Measurements from ENCODE around the gene AP5M1.
"Not testable (repeated sequence)": the region's sequence is repeated elsewhere in the genome, so short reads cannot be mapped to it uniquely, and the experiment has no call there.

The AP5M1 gene

GRCh38 chr14:57268161-57269069 is at the start of gene AP5M1, which contains the start of gene EXOC5:
TSS of gene AP5M1 (plus strand) at chr14:57268971. CDS start at chr14:57269315, 344 bp downstream.
TSS of gene EXOC5 (minus strand) at chr14:57268905. CDS start at chr14:57268648, 257 bp downstream.
- Histone ChIP-seq H3K27ac (ENCODE audit: low read depth, low read length) (peak within 1 kb of the TSS; percentile 99), H3K4me1 (ENCODE audit: control insufficient read depth, insufficient read depth, low read length) (peaks cover 24% of the 10 kb centered on the region), H3K9ac (ENCODE audit: low read depth, low read length) (peak within 1 kb of the TSS; percentile 91), H3K36me3 (ENCODE audit: control insufficient read depth, insufficient read depth, low read length) (peaks cover 9% of the 10 kb centered on the region), H3K27me3 (ENCODE audit: control insufficient read depth, insufficient read depth, low read length) (no peaks in the 10 kb centered on the region), H3K4me3 (ENCODE audit: low read depth, low read length) (peak within 1 kb of the TSS; percentile 93), H3K9me3 (ENCODE audit: control insufficient read depth, insufficient read depth, low read length) (no peaks in the 10 kb centered on the region)

- Histone ChIP-seq H3K4me3 (ENCODE audit: low read depth, low read length) (no peak overlapping the region), H3K27ac (ENCODE audit: low read depth, low read length) (no peak overlapping the region), H3K36me3 (ENCODE audit: control insufficient read depth, insufficient read depth, low read length) (peaks cover 38% of the 10 kb centered on the region), H3K4me1 (ENCODE audit: control insufficient read depth, insufficient read depth, low read length) (peaks cover 34% of the 10 kb centered on the region), H3K9me3 (ENCODE audit: control insufficient read depth, insufficient read depth, low read length) (no peaks in the 10 kb centered on the region), H3K27me3 (ENCODE audit: control insufficient read depth, insufficient read depth, low read length) (no peaks in the 10 kb centered on the region), H3K9ac (ENCODE audit: low read depth, low read length) (no peak overlapping the region)
Measured at GRCh38 chr14:57221931-57222330, 46.8 kb upstream of the AP5M1 start.

- H3K27me3 ChIP-seq (ENCODE audit: control insufficient read depth, insufficient read depth, low read length) = no peaks in the 10 kb centered on the region
- H3K4me3 ChIP-seq (ENCODE audit: low read depth, low read length) = no peak overlapping the region
- H3K9ac ChIP-seq (ENCODE audit: low read depth, low read length) = no peak overlapping the region
- H3K27ac ChIP-seq (ENCODE audit: low read depth, low read length) = no peak overlapping the region
- no peaks in the 10 kb centered on the region for H3K9me3 ChIP-seq (ENCODE audit: control insufficient read depth, insufficient read depth, low read length)
- peaks cover 40% of the 10 kb centered on the region for H3K36me3 ChIP-seq (ENCODE audit: control insufficient read depth, insufficient read depth, low read length)
- H3K4me1 ChIP-seq (ENCODE audit: control insufficient read depth, insufficient read depth, low read length) = peaks cover 25% of the 10 kb centered on the region
Measured at GRCh38 chr14:57227083-57227482, 41.7 kb upstream of the AP5M1 start.

GRCh38 chr14:57228320-57228719 is 40.5 kb upstream of the AP5M1 start:
- not testable (repeated sequence) for H3K9ac ChIP-seq (ENCODE audit: low read depth, low read length); H3K4me3 ChIP-seq (ENCODE audit: low read depth, low read length); H3K9me3 ChIP-seq (ENCODE audit: control insufficient read depth, insufficient read depth, low read length); H3K27ac ChIP-seq (ENCODE audit: low read depth, low read length); H3K27me3 ChIP-seq (ENCODE audit: control insufficient read depth, insufficient read depth, low read length)
- peaks cover 52% of the 10 kb centered on the region for H3K36me3 ChIP-seq (ENCODE audit: control insufficient read depth, insufficient read depth, low read length)
- H3K4me1 ChIP-seq (ENCODE audit: control insufficient read depth, insufficient read depth, low read length) = peaks cover 24% of the 10 kb centered on the region

- Histone ChIP-seq H3K9me3 (ENCODE audit: control insufficient read depth, insufficient read depth, low read length) (no peaks in the 10 kb centered on the region), H3K4me1 (ENCODE audit: control insufficient read depth, insufficient read depth, low read length) (no peaks in the 10 kb centered on the region), H3K4me3 (ENCODE audit: low read depth, low read length) (no peak overlapping the region), H3K27ac (ENCODE audit: low read depth, low read length) (no peak overlapping the region), H3K36me3 (ENCODE audit: control insufficient read depth, insufficient read depth, low read length) (peaks cover 85% of the 10 kb centered on the region), H3K9ac (ENCODE audit: low read depth, low read length) (no peak overlapping the region), H3K27me3 (ENCODE audit: control insufficient read depth, insufficient read depth, low read length) (no peaks in the 10 kb centered on the region)
Measured at GRCh38 chr14:57232006-57232405, 36.8 kb upstream of the AP5M1 start.

GRCh38 chr14:57240115-57240514 is 28.7 kb upstream of the AP5M1 start:
- H3K9me3 ChIP-seq (ENCODE audit: control insufficient read depth, insufficient read depth, low read length); H3K9ac ChIP-seq (ENCODE audit: low read depth, low read length); H3K4me1 ChIP-seq (ENCODE audit: control insufficient read depth, insufficient read depth, low read length); H3K27me3 ChIP-seq (ENCODE audit: control insufficient read depth, insufficient read depth, low read length); H3K4me3 ChIP-seq (ENCODE audit: low read depth, low read length); H3K27ac ChIP-seq (ENCODE audit: low read depth, low read length): not testable (repeated sequence)
- peaks cover 67% of the 10 kb centered on the region for H3K36me3 ChIP-seq (ENCODE audit: control insufficient read depth, insufficient read depth, low read length)

GRCh38 chr14:57243320-57243719 is 25.5 kb upstream of the AP5M1 start:
- no peaks in the 10 kb centered on the region for H3K9me3 ChIP-seq (ENCODE audit: control insufficient read depth, insufficient read depth, low read length)
- H3K27ac ChIP-seq (ENCODE audit: low read depth, low read length) = no peak overlapping the region
- no peaks in the 10 kb centered on the region for H3K27me3 ChIP-seq (ENCODE audit: control insufficient read depth, insufficient read depth, low read length)
- H3K36me3 ChIP-seq (ENCODE audit: control insufficient read depth, insufficient read depth, low read length) = peaks cover 60% of the 10 kb centered on the region
- no peak overlapping the region for H3K4me3 ChIP-seq (ENCODE audit: low read depth, low read length)
- H3K4me1 ChIP-seq (ENCODE audit: control insufficient read depth, insufficient read depth, low read length) = no peaks in the 10 kb centered on the region
- no peak overlapping the region for H3K9ac ChIP-seq (ENCODE audit: low read depth, low read length)

- H3K4me3 ChIP-seq (ENCODE audit: low read depth, low read length) = no peak overlapping the region
- H3K36me3 ChIP-seq (ENCODE audit: control insufficient read depth, insufficient read depth, low read length) = peaks cover 52% of the 10 kb centered on the region
- H3K9ac ChIP-seq (ENCODE audit: low read depth, low read length) = no peak overlapping the region
- no peaks in the 10 kb centered on the region for H3K4me1 ChIP-seq (ENCODE audit: control insufficient read depth, insufficient read depth, low read length)
- H3K27ac ChIP-seq (ENCODE audit: low read depth, low read length) = no peak overlapping the region
- H3K9me3 ChIP-seq (ENCODE audit: control insufficient read depth, insufficient read depth, low read length) = no peaks in the 10 kb centered on the region
- H3K27me3 ChIP-seq (ENCODE audit: control insufficient read depth, insufficient read depth, low read length) = no peaks in the 10 kb centered on the region
Measured at GRCh38 chr14:57244106-57244505, 24.7 kb upstream of the AP5M1 start.

- no peak overlapping the region for H3K4me3 ChIP-seq (ENCODE audit: low read depth, low read length)
- peaks cover 48% of the 10 kb centered on the region for H3K36me3 ChIP-seq (ENCODE audit: control insufficient read depth, insufficient read depth, low read length)
- H3K9me3 ChIP-seq (ENCODE audit: control insufficient read depth, insufficient read depth, low read length) = no peaks in the 10 kb centered on the region
- no peak overlapping the region for H3K9ac ChIP-seq (ENCODE audit: low read depth, low read length)
- no peaks in the 10 kb centered on the region for H3K4me1 ChIP-seq (ENCODE audit: control insufficient read depth, insufficient read depth, low read length)
- H3K27ac ChIP-seq (ENCODE audit: low read depth, low read length) = no peak overlapping the region
- H3K27me3 ChIP-seq (ENCODE audit: control insufficient read depth, insufficient read depth, low read length) = no peaks in the 10 kb centered on the region
Measured at GRCh38 chr14:57245941-57246340, 22.8 kb upstream of the AP5M1 start.

- H3K27me3 ChIP-seq (ENCODE audit: control insufficient read depth, insufficient read depth, low read length) = no peaks in the 10 kb centered on the region
- peaks cover 43% of the 10 kb centered on the region for H3K36me3 ChIP-seq (ENCODE audit: control insufficient read depth, insufficient read depth, low read length)
- H3K9ac ChIP-seq (ENCODE audit: low read depth, low read length) = no peak overlapping the region
- no peak overlapping the region for H3K4me3 ChIP-seq (ENCODE audit: low read depth, low read length)
- no peaks in the 10 kb centered on the region for H3K9me3 ChIP-seq (ENCODE audit: control insufficient read depth, insufficient read depth, low read length)
- no peaks in the 10 kb centered on the region for H3K4me1 ChIP-seq (ENCODE audit: control insufficient read depth, insufficient read depth, low read length)
- H3K27ac ChIP-seq (ENCODE audit: low read depth, low read length) = no peak overlapping the region
Measured at GRCh38 chr14:57246933-57247657, 21.7 kb upstream of the AP5M1 start.

- Histone ChIP-seq H3K4me1 (ENCODE audit: control insufficient read depth, insufficient read depth, low read length) (peaks cover 3% of the 10 kb centered on the region; the same call in 1 of the 2 replicates), H3K27me3 (ENCODE audit: control insufficient read depth, insufficient read depth, low read length) (no peaks in the 10 kb centered on the region), H3K27ac (ENCODE audit: low read depth, low read length) (no peak overlapping the region), H3K36me3 (ENCODE audit: control insufficient read depth, insufficient read depth, low read length) (no peaks in the 10 kb centered on the region), H3K9ac (ENCODE audit: low read depth, low read length) (no peak overlapping the region), H3K4me3 (ENCODE audit: low read depth, low read length) (no peak overlapping the region), H3K9me3 (ENCODE audit: control insufficient read depth, insufficient read depth, low read length) (no peaks in the 10 kb centered on the region)
Measured at GRCh38 chr14:57254884-57255283, 13.9 kb upstream of the AP5M1 start.

Data from HUES48 (cell line).